ENCODE results near the gene LENG8. TPM values are rescaled to one million over a fixed set of nuclear protein-coding genes. Genes with fewer than 3 reads are reported as not detected.

Gene LENG8
- total and polyA plus RNA-seq, 4 donors, result 6.9 to 46.7 (median 18.7) TPM

- WGBS, result 12% methylated on average over 37 of the region's 37 CpGs
- H3K4me3 ChIP-seq (ENCODE audit: low read depth in 1 of 3, low read length in 3 of 3), result no peak overlapping the region
- no peaks in the 10 kb centered on the region for H3K36me3 ChIP-seq (ENCODE audit: control insufficient read depth in 4 of 4, insufficient read depth in 3 of 4, low read depth in 1 of 4, low read length in 3 of 4)
- no peaks in the 10 kb centered on the region for H3K9me3 ChIP-seq (ENCODE audit: control insufficient read depth in 4 of 4, low read length in 3 of 4)
- no peak for TF ChIP-seq ATF3 (IDR thresholded peaks at IDR 0.05)
- TF ChIP-seq ZBTB33 (IDR thresholded peaks at IDR 0.05), result no peak
- no peak for TF ChIP-seq RXRA (IDR thresholded peaks at IDR 0.05)
- TF ChIP-seq TAF1 (conservative IDR thresholded peaks at IDR 0.05), result no peak
- no peak for TF ChIP-seq MAX (IDR thresholded peaks at IDR 0.05)
- TF ChIP-seq EGR1 (IDR thresholded peaks at IDR 0.05; ENCODE audit: low read depth in 2 of 2), result no peak
- TF ChIP-seq CTCF (IDR thresholded peaks at IDR 0.05; ENCODE audit: low read depth, low read length, missing input control), result no peak
- no peak for TF ChIP-seq FOXA2 (IDR thresholded peaks at IDR 0.05)
- TF ChIP-seq RAD21 (IDR thresholded peaks at IDR 0.05), result no peak
- no peak for TF ChIP-seq GABPA (IDR thresholded peaks at IDR 0.05 in 1 of 2, conservative IDR thresholded peaks at IDR 0.05 in 1 of 2)
- TF ChIP-seq HNF4G (IDR thresholded peaks at IDR 0.05), result no peak
- TF ChIP-seq REST (IDR thresholded peaks at IDR 0.05), result no peak
- no peak for TF ChIP-seq YY1 (IDR thresholded peaks at IDR 0.05)
- H3K4me1 ChIP-seq (ENCODE audit: control insufficient read depth in 4 of 4, insufficient read depth in 4 of 4, low read length in 3 of 4), result no peaks in the 10 kb centered on the region
- no peak overlapping the region for H3K27ac ChIP-seq (ENCODE audit: low read depth in 1 of 2, low read length in 2 of 2)
- no peak for DNase-seq (ENCODE audit: low spot score)
- H3K9ac ChIP-seq (ENCODE audit: low read depth in 1 of 2, low read length in 2 of 2), result no peak overlapping the region
- peaks cover 0 to 13% (median 9%) of the 10 kb centered on the region in 4 donors for H3K27me3 ChIP-seq (ENCODE audit: control insufficient read depth in 4 of 4, insufficient read depth in 4 of 4, low read length in 3 of 4)
These were observed 28.4 kb upstream of the LENG8 start for GRCh38 chr19:54420383-54421168.

GRCh38 chr19:54421169-54421516, 27.9 kb upstream of the LENG8 start:
- TF ChIP-seq HNF4A (conservative IDR thresholded peaks at IDR 0.05), result no peak
- TF ChIP-seq ATF3 (IDR thresholded peaks at IDR 0.05), result no peak
- TF ChIP-seq TAF1 (conservative IDR thresholded peaks at IDR 0.05), result no peak
- TF ChIP-seq RAD21 (IDR thresholded peaks at IDR 0.05), result no peak
- H3K4me3 ChIP-seq (ENCODE audit: low read depth in 1 of 3, low read length in 3 of 3), result no peak overlapping the region
- no peak overlapping the region for H3K27ac ChIP-seq (ENCODE audit: low read depth in 1 of 2, low read length in 2 of 2)
- 38% methylated on average over 9 of the region's 9 CpGs for WGBS
- no peak overlapping the region for H3K9ac ChIP-seq (ENCODE audit: low read depth in 1 of 2, low read length in 2 of 2)
- H3K4me1 ChIP-seq (ENCODE audit: control insufficient read depth in 4 of 4, insufficient read depth in 4 of 4, low read length in 3 of 4), result no peaks in the 10 kb centered on the region
- H3K27me3 ChIP-seq (ENCODE audit: control insufficient read depth in 4 of 4, insufficient read depth in 4 of 4, low read length in 3 of 4), result peaks cover 0 to 13% (median 6%) of the 10 kb centered on the region in 4 donors
- no peak for DNase-seq (ENCODE audit: low spot score)
- no peaks in the 10 kb centered on the region for H3K36me3 ChIP-seq (ENCODE audit: control insufficient read depth in 4 of 4, insufficient read depth in 3 of 4, low read depth in 1 of 4, low read length in 3 of 4)
- H3K9me3 ChIP-seq (ENCODE audit: control insufficient read depth in 4 of 4, low read length in 3 of 4), result no peaks in the 10 kb centered on the region
